GM12865 (cell line): ENCODE data around the gene CEP164.

ENCODE experiments used
- DNase-seq: peaks from one replicate; pipeline ENCODE4 v3.0.0; 2010; ENCODE audit warnings: low read depth
- H3K4me3 ChIP-seq: 2 replicates; pipeline ENCODE4 v1.5.1; 2011; ENCODE audit warnings: mild to moderate bottlenecking, low read depth, low read length, control low read depth
- CTCF ChIP-seq: IDR thresholded peaks from 2 replicates; pipeline ENCODE4 v1.5.1; 2011; ENCODE audit warnings: low read length, control low read depth, low read depth, inconsistent platforms; ENCODE audit not compliant: insufficient read depth; ENCODE audit errors: missing control alignments

CEP164 gene

DNA sequence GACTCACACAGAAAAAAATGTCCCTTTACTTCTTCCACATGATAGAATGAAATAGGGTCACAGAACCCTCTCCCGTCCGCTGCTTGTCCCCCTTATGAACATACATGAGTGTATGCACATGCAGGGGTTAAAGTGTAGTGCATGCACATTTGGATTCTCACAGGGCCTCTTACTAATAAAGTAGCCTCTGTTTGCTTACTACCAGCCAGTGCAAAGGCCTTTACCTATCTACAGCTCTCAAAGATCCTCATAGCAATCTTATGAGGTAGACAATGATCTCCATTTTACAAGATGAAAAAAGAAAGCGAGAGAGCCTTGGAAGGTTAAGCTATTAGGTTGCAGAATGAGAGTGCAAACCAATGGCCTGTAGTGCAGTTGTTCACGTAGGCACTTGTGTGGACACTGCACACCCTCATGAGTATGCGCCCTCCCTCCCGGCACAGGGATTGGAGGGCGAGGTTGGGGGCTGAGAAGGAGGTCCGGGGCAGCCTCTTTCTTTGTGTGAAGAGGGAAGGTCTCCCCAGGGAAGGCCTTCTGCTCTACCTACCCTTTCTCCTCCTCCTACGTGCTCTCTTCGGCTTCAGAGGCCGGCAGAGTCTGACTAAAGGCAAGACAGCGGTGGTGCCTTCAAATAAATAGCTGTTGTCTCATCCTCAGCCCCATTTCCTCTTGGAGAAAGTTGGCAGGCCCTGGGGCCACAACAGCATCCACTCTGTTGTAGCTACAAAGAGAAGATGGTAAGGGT, 91.3 kb downstream of the CEP164 start:
- no peak for TF ChIP-seq CTCF
- no peak overlapping the region for H3K4me3 ChIP-seq
- no peak for DNase-seq

DNA sequence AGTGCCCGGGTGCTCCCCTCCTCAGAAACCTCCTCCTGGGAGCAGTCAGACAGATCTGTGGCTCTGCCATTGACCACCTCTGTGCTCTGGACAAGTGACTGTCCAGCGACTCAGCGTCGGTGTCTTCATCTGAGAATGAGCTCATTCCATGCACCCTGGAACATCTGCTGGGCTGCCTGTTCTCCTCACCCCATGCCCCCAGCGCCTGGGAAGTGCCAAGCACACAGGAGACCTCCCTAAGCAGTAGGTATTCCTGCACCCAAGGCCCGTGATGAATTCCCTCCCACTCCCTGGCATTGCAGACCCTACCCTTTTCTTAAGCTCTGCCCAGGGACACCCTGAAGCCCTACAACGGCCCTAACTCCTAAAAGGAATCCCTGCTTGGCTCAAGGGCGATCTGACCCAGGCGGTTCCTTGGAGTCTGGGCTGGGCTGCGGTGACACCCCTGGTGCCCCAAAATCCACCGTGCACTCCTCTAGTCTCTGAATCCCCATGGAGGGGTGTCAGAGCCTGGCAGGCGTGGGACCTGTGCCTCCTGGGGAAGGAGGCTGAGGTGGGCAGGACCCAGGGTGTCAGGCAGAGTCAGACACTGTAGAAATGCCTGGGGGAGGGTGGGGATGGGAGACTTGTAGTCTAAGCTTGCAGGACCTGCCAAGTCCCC, 92.0 kb downstream of the CEP164 start:
- TF ChIP-seq CTCF, result no peak
- no peak for DNase-seq
- no peak overlapping the region for H3K4me3 ChIP-seq

GRCh38 chr11:117420143-117420485, 92.5 kb downstream of the CEP164 start:
- no peak for DNase-seq
- TF ChIP-seq CTCF, result no peak
- no peak overlapping the region for H3K4me3 ChIP-seq

GRCh38 chr11:117420598-117420997, 92.9 kb downstream of the CEP164 start:
- H3K4me3 ChIP-seq, result no peak overlapping the region
- DNase-seq, result no peak
- TF ChIP-seq CTCF, result no peak

GRCh38 chr11:117421041-117421440, 93.4 kb downstream of the CEP164 start:
- DNase-seq, result no peak
- no peak for TF ChIP-seq CTCF
- no peak overlapping the region for H3K4me3 ChIP-seq

DNA sequence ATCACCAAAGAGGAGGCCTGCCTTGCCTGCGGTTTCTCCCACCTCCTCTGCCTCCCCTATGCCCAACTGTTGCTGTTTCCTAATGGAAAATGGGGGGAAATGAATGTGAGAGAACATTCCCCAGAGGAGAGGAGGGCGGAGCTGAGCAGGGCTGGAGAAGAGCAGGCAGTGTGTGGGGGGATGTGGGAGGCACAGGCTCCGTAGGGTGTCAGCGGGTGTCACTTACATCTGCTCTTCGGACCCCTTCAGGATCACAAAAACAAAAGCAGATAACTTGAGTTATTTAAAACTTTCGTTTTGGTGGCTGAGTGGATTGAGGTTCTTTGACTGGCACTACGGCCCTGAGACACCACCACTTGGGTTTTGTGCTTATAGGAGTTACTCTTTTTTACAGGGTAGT, 93.8 kb downstream of the CEP164 start:
- no peak for TF ChIP-seq CTCF
- DNase-seq, result no peak
- no peak overlapping the region for H3K4me3 ChIP-seq

- no peak for TF ChIP-seq CTCF
Measured at GRCh38 chr11:117423046-117423575, 95.5 kb downstream of the CEP164 start.

More at GRCh38 chr11:117423046-117423575, 95.5 kb downstream of the CEP164 start:
- DNase-seq, result no peak
- H3K4me3 ChIP-seq, result no peak overlapping the region
